ENCODE data around the gene TF.
"Not testable (repeated sequence)": the region's sequence is repeated elsewhere in the genome, so short reads cannot be mapped to it uniquely, and the experiment has no call there.

Gene TF
- long read RNA-seq, donor 1, full-length matches to known transcripts: 1 of 1 reads
- long read RNA-seq, donor 1, partial matches to known transcripts: 0 of 1 reads
- long read RNA-seq, donor 1, other reads (novel, unspliced or antisense): 0 of 1 reads
- long read RNA-seq, donor 2: 0 reads
- long read RNA-seq, donor 3: 0 reads
- long read RNA-seq, donor 4, full-length matches to known transcripts: 1 of 1 reads
- long read RNA-seq, donor 4, partial matches to known transcripts: 0 of 1 reads
- long read RNA-seq, donor 4, other reads (novel, unspliced or antisense): 0 of 1 reads
- long read RNA-seq, donor 5: 0 reads
- long read RNA-seq, donor 6: 0 reads
- long read RNA-seq, donor 7: 0 reads
- long read RNA-seq, donor 8, full-length matches to known transcripts: 1 of 1 reads
- long read RNA-seq, donor 8, partial matches to known transcripts: 0 of 1 reads
- long read RNA-seq, donor 8, other reads (novel, unspliced or antisense): 0 of 1 reads

DNA sequence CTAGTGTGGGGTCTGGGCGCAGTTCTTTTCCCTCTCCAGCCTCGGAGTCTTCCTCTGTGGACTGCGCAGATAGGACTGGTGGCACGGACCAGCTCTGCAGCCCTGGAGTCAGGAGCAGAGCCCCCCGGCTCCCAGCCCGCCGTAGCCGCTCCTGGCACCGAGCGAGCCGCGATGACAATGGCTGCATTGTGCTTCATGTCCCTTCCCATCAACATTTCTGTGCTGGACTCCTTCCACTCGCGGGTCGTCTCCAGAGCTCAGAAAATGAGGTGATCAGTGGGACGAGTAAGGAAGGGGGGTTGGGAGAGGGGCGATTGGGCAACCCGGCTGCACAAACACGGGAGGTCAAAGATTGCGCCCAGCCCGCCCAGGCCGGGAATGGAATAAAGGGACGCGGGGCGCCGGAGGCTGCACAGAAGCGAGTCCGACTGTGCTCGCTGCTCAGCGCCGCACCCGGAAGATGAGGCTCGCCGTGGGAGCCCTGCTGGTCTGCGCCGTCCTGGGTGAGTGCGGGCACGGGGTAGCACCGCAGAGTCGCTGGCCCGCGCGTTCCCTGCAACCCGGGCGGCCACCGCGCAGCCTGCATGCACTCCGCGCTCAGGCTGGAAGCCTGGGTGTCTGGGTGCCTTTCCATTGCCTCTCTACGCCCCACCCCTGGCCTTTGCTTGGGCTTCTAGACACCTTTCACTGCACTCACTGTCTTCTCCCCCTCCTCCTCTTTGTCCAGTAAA is at the start of gene TF:
Gene TF, plus strand, starts transcription at position 413 of the 731 bp plus-strand sequence. Its CDS starts 48 bp downstream, at position 461.
- peak; percentile 57 for DNase-seq

DNA sequence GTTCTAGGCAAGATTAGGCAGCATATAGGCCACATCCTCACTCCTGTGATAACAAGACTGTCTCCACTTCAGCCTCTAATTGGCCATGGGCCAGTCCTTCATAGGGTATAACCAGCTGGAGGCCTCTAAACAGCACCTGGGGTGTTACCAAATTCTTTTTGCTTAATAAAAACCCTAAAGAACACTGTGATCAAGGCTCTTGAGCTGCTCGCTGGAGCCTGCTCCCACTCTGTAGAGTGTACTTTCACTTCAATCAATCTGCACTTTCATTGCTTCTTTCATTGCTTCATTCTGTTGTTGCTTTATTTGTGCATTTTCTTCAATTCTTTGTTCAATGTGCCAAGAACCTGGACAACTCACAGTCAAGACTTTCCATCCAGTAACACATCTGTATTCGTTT is 48.2 kb upstream of the TF start:
- DNase-seq: no peak

DNA sequence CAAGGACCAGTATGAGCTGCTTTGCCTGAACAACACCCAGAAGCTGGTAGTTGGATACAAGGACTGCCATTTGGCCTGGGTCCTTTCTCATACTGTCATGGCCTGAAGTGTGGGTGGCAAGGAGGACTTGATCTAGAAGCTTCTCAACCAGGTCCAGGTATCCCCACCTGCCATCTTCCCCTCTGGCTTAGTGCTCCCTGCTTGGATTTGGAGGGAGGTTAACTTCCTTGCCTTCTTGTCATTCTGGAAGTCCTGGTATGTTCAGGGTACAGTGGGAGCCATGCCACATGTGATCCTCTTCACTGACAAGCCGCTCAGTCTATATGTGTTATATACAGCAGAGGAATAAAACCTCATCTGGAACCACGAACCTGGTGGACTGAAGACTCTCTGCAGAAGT is 46.7 kb upstream of the TF start:
- no peak for DNase-seq

GRCh38 chr3:133699903-133700302 is 46.3 kb upstream of the TF start:
- no peak for DNase-seq

DNA sequence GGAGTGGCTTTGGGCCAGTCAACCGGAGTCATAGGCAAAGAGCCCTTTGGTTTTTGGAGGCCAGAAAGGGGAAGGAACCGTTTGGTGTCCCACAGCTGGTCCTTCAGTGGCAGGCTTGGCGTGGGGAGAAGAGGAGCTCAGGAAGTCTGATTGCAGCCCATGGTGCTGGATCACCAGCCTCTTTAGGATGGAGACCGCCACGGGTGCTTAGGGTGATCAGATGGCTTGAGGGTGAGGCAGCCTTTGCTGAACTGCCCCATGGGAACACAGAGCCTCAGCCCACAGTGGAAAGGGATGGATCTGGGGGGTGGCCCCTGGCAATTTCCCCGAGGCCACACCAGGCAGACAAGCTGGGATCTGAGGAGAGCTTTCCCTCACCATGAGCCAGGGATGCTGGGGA is 45.8 kb upstream of the TF start:
- DNase-seq: no peak

GRCh38 chr3:133701435-133702358 is 44.5 kb upstream of the TF start:
- DNase-seq: no peak

GRCh38 chr3:133703915-133704314 is 42.3 kb upstream of the TF start:
- no peak for DNase-seq

DNA sequence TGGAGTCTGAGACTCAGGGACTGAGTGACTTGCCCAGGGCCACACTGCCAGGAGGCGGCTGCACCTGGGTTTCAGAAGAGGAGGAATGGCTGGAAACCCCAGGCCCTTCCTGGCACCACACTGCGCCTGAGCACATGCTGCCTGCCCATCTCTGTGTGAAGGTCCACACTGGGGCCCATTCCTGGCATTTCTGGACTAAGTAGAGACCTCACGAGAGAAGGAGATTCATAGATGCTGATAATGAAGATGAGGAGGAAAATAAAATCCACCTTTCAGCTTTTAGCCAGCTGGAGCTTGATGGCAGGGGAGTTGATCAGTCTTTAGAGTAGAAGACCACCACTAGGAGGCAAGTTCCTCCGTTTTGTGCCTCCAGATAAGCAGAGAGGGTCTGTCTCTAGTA is 40.2 kb upstream of the TF start:
- no peak for DNase-seq

DNA sequence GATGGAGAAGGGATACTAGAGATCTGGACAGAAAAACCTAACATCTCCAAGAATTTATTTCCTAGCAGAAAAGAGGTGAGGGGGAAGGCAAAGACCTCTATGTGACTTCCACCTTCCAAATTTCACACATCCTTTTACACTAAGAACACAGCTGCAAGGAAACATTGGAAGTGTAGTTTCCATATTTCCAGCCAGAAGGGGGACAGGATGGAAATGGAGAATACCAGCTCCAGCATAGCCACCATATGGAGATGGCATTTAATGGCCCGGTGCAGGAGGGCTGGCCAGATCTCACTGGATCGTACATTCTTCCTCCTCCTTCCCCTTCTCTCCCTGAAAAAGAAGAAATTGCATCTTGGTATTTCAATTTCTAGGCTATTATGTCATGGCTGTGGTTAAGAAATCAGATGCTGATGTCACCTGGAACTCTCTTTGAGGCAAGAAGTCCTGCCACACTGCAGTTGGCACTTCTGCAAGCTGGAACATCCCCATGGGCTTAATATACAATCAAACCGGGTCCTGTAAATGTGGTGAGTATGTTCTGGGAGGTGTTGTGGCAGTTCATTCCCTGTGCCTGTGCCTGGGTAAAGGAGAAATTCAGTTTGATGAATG is 36.9 kb upstream of the TF start:
- no peak for DNase-seq

DNA sequence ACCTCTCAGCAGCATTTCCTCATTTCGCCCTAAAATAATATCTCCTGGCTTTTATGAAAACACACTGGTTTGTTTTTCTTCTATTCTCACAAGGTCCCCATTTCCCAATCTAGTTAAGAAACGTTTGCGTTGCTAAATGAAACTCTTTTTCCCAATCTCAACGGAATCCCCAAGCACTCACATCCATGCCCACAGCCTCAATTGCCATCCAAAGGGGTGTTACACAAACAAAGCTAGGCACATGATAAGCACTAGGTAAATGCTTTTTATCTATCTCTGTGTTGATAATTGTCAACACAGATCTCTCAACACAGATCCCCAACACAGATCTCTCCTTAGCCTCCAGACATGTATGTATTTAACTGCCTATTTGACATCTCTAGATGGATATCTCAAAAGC is 35.2 kb upstream of the TF start:
- DNase-seq: no peak

DNA sequence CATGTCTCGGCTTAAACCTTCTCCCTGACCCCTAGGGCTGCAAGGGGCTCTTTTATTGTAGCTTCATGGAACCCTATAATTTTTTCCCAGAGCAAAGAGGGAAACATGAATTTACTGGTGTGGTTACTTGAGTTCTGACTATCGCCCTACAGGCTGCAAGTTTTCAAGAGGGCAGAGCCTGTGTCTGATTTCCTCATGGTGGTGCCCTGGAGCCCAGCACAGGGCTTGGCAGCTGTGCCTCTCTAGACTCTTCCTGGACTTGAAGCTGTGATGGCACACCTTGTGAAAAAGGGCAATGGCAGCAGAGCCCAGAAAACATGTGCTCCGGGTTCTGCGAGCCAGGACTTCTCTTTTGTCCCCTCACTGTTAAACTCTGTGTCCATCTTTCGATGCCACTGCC is 34.2 kb upstream of the TF start:
- no peak for DNase-seq

DNA sequence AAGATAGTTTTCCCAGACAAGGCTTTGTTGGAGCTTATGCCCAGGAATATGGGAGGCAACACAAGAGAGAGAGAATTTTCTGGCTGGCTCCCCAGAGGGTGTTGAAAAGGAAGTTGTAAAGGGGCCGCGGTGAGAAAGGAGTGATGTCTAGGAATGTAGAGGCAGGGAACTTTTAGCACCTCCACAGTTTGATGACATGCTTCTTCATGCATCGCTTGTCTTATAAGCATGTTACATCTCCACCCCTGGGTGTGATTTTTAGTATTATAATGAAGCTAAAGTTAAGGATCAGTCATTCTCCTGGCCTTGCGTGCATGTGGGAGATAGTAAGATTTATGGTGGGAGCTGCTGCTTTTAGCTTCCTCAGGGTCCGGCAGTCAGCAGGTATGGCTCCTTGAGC is 32.8 kb upstream of the TF start:
- no peak for DNase-seq

- no peak for DNase-seq
Measured at GRCh38 chr3:133717424-133717823, 28.8 kb upstream of the TF start.

DNA sequence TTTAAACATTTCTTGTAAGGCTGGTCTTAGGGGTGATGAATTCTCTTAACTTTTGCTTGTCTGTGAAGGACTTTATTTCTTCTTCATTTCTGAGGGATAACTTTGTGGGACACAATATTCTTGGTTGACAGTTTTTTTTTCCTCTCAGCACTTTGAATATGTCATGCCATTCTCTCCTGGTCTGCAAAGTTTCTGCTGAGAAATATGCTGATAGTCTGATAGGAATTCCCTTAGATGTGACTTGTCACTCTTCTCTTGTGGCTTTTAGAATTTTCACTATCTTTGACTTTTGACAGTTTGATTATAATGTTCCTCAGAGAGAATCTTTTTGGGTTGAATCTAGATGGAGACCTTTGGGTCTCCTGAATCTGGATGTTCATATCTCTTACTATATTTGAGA is 23.3 kb upstream of the TF start:
- DNase-seq: no peak

- no peak for DNase-seq
Measured at GRCh38 chr3:133730993-133731392, 15.2 kb upstream of the TF start.

- DNase-seq: not testable (repeated sequence)
Measured at GRCh38 chr3:133732231-133732630, 14.0 kb upstream of the TF start.

DNA sequence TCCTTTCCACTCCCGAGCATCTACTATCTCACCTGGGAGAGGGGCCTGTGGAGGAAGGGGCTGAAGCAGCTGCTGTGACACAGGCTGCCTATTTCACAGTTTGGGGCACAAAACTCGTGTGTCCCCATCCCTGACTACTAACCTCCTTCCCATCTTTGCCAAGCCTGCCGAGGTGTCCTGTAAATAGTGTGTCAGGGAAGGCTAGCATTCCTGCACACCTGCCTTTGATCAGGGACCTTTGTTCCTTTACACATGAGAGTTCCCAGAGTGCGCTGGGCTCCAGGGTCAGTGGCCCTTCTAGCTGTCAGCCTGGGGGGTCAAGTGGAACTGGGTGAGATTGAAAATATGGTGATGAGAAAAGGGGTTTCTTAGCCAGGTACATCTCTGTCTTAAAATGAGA is 13.0 kb upstream of the TF start:
- DNase-seq: no peak

DNA sequence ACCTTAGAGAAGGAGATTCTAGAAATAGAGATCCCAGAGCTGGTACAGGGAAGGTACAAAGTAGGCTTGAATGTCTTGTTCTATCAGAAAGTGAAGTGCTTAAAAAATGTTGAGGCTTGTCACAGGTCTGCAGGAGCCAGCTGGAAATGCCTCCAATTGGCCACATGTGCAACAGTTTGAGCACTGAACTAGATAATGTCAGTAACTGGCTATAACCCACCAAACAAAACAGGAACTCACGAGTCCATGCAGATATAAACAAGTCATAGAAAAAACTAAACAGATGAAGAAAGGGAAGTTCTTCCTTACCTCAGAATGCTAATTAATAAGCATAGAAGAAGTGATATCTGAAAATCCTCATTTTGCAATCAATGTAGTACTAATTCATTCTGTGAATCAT is 11.9 kb upstream of the TF start:
- DNase-seq: no peak

GRCh38 chr3:133742351-133743091 is 3.7 kb upstream of the TF start:
- peak; percentile 36 for DNase-seq

- DNase-seq: no peak
Measured at GRCh38 chr3:133744241-133744640, 2.0 kb upstream of the TF start.

GRCh38 chr3:133745108-133745507 is 1.1 kb upstream of the TF start:
- DNase-seq: no peak

DNA sequence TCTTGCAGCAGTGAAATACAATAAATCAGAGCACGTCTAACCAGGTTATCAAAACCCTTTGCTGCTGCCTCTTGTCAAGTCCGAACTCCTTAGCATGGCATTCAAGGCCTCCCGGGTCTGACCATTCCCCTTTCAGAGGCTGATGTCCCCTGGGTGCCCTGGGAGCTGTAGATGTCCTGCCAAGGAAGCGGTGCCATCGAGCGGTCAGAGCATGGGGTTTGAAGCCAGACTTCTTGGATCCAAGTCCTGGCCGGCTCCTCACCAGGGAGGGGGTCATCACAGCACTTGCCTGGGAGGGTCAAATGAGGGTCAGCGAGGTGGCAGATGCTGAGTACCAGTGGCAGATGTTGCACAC is 496 bp downstream of the TF start:
- DNase-seq: no peak

Measured in right kidney (tissue), 9 donors.